H1 (cell line): ENCODE data around the gene SUSD6. TPM values are rescaled to one million over a fixed set of nuclear protein-coding genes. Genes with fewer than 3 reads are reported as not detected.

Experiments
- CTBP2 ChIP-seq: IDR thresholded peaks from 2 replicates; pipeline ENCODE4 v1.7.0; 2011; ENCODE audit warnings: borderline replicate concordance, mild to moderate bottlenecking, moderate library complexity, mixed read lengths, low read length; ENCODE audit not compliant: insufficient read depth, insufficient read length
- HDAC2 ChIP-seq, 2 experiments: fragments of 300-600 bp in 1 of 2; sonication (generic) in 1 of 2; IDR thresholded peaks; 2 replicates each; pipeline ENCODE4 v1.6.1; 2011 to 2012; ENCODE audit warnings: low read depth in 2 of 2, low read length in 2 of 2, mild to moderate bottlenecking in 2 of 2, moderate library complexity in 2 of 2, borderline replicate concordance in 1 of 2, inconsistent platforms in 1 of 2
- SAP30 ChIP-seq: fragments of 300-600 bp; sonication (generic); IDR thresholded peaks from 2 replicates; pipeline ENCODE4 v1.7.1; 2012; ENCODE audit warnings: low read length, moderate library complexity, mild to moderate bottlenecking, inconsistent platforms; ENCODE audit not compliant: insufficient read depth, insufficient replicate concordance
- SUZ12 ChIP-seq: fragments of 200-600 bp; sonication (generic); IDR thresholded peaks from 2 replicates; pipeline ENCODE4 v1.6.1; 2012; ENCODE audit warnings: mild to moderate bottlenecking, inconsistent platforms, low read length, moderate library complexity, mixed read lengths
- polyA plus RNA-seq, 7 experiments: library from polyadenylated mRNA; depleted of rRNA in 3 of 7; stranded (reverse) in 5 of 7; unstranded in 2 of 7; fragments of >200 nt in 5 of 7; fragments of 200-250 nt in 2 of 7; gene quantifications; 1 replicate in 5 of 7; 2 replicates in 1 of 7; 4 replicates in 1 of 7; pipeline versions ENCODE4 v1.2.1 to v1.2.3, GENCODE V29; 2011 to 2013; ENCODE audit warnings: missing spikeins in 2 of 7, mixed read lengths in 2 of 7
- total RNA-seq: library from RNA; stranded (reverse); fragmentation: NEBNext Ultra II Directional; extraction: Animal tissue kit (Norgen Biotek cat#: 25700); gene quantifications from 2 replicates; pipeline ENCODE4 v1.2.1, GENCODE V29; 2021

The SUSD6 gene
- total and polyA plus RNA-seq, 2 of the 8 experiments (the other 6 are each of a cell fraction or from before 2014, with no cell fraction given): 3.0 to 3.8 TPM

- TF ChIP-seq SUZ12 (no peak), CTBP2 (no peak), HDAC2 (IDR thresholded peaks at IDR 0.05; ENCODE audit: borderline replicate concordance in 1 of 2, low read depth in 2 of 2, low read length in 2 of 2) (no peak), SAP30 (no peak)
- TF ChIP-seq, all 59 proteins: peak for 0
Measured at GRCh38 chr14:69715725-69716477, 104.5 kb downstream of the SUSD6 start (continued).
